ENCODE data around the gene ADD1.

Gene ADD1

GRCh38 chr4:2901186-2901585, 57.5 kb downstream of the ADD1 start:
- H3K4me2 ChIP-seq (ENCODE audit: low read length), result no peak overlapping the region
- no peak overlapping the region for H3K9ac ChIP-seq
- no peak for TF ChIP-seq CTCF (IDR thresholded peaks at IDR 0.05)
- no peaks in the 10 kb centered on the region for H3K36me3 ChIP-seq (ENCODE audit: control insufficient read depth, insufficient read depth, low read length)
- H3K27me3 ChIP-seq (ENCODE audit: control insufficient read depth, insufficient read depth, low read length), result no peaks in the 10 kb centered on the region
- no peaks in the 10 kb centered on the region for H3K9me3 ChIP-seq (ENCODE audit: control insufficient read depth, low read length)
- H3K4me1 ChIP-seq, result no peaks in the 10 kb centered on the region
- no peaks in the 10 kb centered on the region for H3K79me2 ChIP-seq
- no peak overlapping the region for H3K27ac ChIP-seq
- no peak overlapping the region for H2AFZ ChIP-seq
- H3K4me3 ChIP-seq (ENCODE audit: low read depth, low read length), result no peak overlapping the region

- Histone ChIP-seq H3K27ac (no peak overlapping the region), H3K4me1 (no peaks in the 10 kb centered on the region), H3K4me3 (ENCODE audit: low read depth, low read length) (no peak overlapping the region), H3K27me3 (ENCODE audit: control insufficient read depth, insufficient read depth, low read length) (no peaks in the 10 kb centered on the region), H3K36me3 (ENCODE audit: control insufficient read depth, insufficient read depth, low read length) (no peaks in the 10 kb centered on the region), H2AFZ (no peak overlapping the region), H3K79me2 (no peaks in the 10 kb centered on the region), H3K9me3 (ENCODE audit: control insufficient read depth, low read length) (no peaks in the 10 kb centered on the region), H3K9ac (no peak overlapping the region), H3K4me2 (ENCODE audit: low read length) (no peak overlapping the region)
- no peak for TF ChIP-seq CTCF (IDR thresholded peaks at IDR 0.05)
Measured at GRCh38 chr4:2902126-2902525, 58.5 kb downstream of the ADD1 start.

GRCh38 chr4:2905544-2905943, 61.9 kb downstream of the ADD1 start:
- Histone ChIP-seq H3K4me3 (ENCODE audit: low read depth, low read length) (no peak overlapping the region), H3K9me3 (ENCODE audit: control insufficient read depth, low read length) (no peaks in the 10 kb centered on the region), H2AFZ (no peak overlapping the region), H3K79me2 (no peaks in the 10 kb centered on the region), H3K4me2 (ENCODE audit: low read length) (no peak overlapping the region), H3K9ac (no peak overlapping the region), H3K36me3 (ENCODE audit: control insufficient read depth, insufficient read depth, low read length) (no peaks in the 10 kb centered on the region), H3K27me3 (ENCODE audit: control insufficient read depth, insufficient read depth, low read length) (no peaks in the 10 kb centered on the region), H3K27ac (no peak overlapping the region), H3K4me1 (no peaks in the 10 kb centered on the region)
- TF ChIP-seq CTCF (IDR thresholded peaks at IDR 0.05), result no peak

- Histone ChIP-seq H3K27me3 (ENCODE audit: control insufficient read depth, insufficient read depth, low read length) (no peaks in the 10 kb centered on the region), H3K9me3 (ENCODE audit: control insufficient read depth, low read length) (no peaks in the 10 kb centered on the region), H3K4me2 (ENCODE audit: low read length) (no peak overlapping the region), H3K4me3 (ENCODE audit: low read depth, low read length) (no peak overlapping the region), H3K36me3 (ENCODE audit: control insufficient read depth, insufficient read depth, low read length) (no peaks in the 10 kb centered on the region), H3K79me2 (no peaks in the 10 kb centered on the region), H2AFZ (no peak overlapping the region), H3K4me1 (no peaks in the 10 kb centered on the region), H3K9ac (no peak overlapping the region), H3K27ac (no peak overlapping the region)
- no peak for TF ChIP-seq CTCF (IDR thresholded peaks at IDR 0.05)
Measured at GRCh38 chr4:2906218-2906617, 62.6 kb downstream of the ADD1 start.

GRCh38 chr4:2907226-2907625, 63.6 kb downstream of the ADD1 start:
- H3K27me3 ChIP-seq (ENCODE audit: control insufficient read depth, insufficient read depth, low read length), result no peaks in the 10 kb centered on the region
- H3K9me3 ChIP-seq (ENCODE audit: control insufficient read depth, low read length), result no peaks in the 10 kb centered on the region
- no peak overlapping the region for H3K27ac ChIP-seq
- no peaks in the 10 kb centered on the region for H3K4me1 ChIP-seq
- no peaks in the 10 kb centered on the region for H3K36me3 ChIP-seq (ENCODE audit: control insufficient read depth, insufficient read depth, low read length)
- no peaks in the 10 kb centered on the region for H3K79me2 ChIP-seq
- H3K4me3 ChIP-seq (ENCODE audit: low read depth, low read length), result no peak overlapping the region
- H3K4me2 ChIP-seq (ENCODE audit: low read length), result no peak overlapping the region
- H2AFZ ChIP-seq, result no peak overlapping the region
- TF ChIP-seq CTCF (IDR thresholded peaks at IDR 0.05), result no peak
- no peak overlapping the region for H3K9ac ChIP-seq
